ENCODE data around the gene SKIC8.

The SKIC8 gene

DNA sequence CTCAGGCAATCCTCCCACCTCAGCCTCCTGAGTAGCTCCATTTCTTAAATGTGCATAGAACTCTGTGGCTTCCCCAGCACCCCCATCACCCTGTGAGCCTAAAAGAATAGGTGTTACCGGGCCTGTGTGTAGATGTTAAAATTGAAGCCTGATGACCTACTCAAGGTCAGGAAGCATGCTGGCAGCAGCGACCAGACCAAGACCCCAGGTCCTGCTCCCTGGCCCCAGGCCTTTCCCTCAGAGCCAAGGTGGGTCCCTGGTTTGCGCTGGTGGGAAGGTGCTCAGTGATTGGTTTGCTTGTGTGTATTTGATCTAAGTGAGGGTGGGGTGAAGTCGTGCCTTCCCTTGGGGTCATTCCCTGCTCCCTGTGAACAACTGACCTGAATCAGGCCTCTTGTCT is 22.4 kb upstream of the SKIC8 start:
- DNase-seq: no peak

DNA sequence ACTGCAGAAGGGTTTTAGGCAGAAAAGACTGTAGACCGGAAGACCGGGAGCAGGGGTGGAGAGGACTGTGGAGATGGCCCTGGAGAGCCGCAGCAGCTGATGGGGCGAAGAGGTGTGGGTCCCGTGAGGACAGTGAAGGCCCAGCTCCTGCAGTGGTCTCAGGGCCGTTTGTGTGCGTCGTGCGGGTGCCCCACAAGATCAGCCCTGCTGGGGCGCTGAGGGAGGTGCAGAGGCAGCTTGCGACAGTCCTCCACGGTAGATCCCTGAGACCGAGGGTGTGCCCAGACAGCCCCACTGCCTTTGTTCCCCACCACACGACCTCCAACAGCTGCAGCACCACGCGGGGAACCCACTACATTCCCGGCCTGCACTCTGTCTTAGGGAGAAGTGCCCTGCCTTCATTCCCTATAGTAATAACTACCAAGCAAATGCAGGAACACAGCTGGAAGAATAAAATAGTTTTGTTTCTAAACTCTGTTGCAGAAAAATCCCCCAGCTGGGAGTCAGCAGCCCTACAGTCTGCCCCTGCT is 21.7 kb upstream of the SKIC8 start:
- no peak for DNase-seq

DNA sequence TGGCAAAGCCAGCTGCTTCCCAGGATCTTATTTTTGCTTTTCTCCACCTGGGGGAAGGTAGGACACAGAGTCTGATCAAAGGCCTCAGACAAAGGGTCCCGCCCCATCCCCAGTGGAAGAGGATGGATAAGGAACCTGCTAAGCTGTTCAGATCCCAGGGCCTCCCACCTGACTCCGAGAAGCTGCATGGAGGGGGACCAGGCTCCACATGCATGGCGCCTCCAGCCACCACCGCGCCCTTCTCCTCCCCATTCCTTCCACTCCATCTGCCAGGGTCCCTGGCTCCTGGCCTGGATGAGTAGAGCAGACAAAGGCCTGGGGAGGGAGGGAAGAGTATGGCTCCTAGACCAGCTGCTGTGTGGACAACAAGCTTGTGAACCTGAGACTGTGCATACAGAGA is 20.8 kb upstream of the SKIC8 start:
- no peak for DNase-seq

- DNase-seq: no peak
These were observed 20.2 kb upstream of the SKIC8 start for GRCh38 chr15:78319588-78319987.

DNA sequence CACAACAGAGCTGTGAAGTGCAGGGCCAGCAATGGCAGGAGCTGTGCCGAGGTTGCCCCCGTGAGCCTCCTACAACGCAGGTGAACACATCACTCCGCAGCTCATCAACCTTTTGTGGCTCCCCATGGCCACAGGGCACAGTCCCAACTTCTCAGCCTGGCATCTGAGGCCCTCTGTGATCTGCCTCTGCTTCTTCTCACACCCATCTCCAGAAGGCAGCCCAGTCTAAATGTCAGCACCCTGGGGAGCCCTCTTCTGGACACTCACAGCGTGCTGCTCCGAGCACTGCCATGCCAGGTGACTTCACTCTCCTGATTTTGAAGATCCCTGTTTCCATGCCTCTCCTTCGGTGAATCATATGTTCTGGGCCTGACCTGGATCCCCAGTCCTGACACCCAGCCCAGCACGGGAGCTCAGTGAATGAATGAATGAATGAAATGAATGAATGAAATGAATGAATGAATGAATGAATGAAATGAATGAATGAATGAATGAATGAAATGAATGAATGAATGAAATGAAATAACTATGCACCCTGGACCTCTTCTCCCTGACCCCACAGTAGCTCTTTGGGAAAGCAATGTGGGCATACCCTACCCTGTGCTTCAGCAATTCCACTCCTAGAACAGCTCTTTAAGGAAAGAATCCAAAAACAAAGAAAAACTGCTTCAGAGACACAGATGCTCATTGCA is 17.9 kb upstream of the SKIC8 start:
- no peak for DNase-seq

GRCh38 chr15:78316283-78317083 is 17.1 kb upstream of the SKIC8 start:
- DNase-seq: no peak

- no peak for DNase-seq
These were observed 16.4 kb upstream of the SKIC8 start for GRCh38 chr15:78315686-78316282.

- no peak for DNase-seq
These were observed 14.8 kb upstream of the SKIC8 start for GRCh38 chr15:78314181-78314581.

DNA sequence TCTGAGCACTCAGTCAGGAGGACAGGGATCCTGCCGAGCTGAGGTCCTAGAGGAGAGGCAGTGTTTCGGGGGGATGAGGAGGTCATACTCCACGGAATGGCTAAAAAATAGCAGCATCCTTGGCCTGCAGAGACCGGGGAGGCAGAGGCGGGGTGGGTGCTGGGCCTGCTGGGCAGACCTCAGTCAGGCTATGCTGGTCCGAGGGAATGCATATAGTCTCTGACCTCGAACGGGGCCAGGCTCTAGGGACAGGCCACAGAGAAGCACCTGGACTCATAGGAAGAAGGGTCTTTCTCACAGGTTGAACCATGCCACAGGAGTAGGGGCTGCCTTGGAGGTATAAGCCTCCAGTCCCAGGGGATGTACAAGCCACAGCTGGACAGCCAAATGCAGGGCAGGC is 14.0 kb upstream of the SKIC8 start:
- no peak for DNase-seq

- DNase-seq: no peak
These were observed 13.5 kb upstream of the SKIC8 start for GRCh38 chr15:78312957-78313356.

GRCh38 chr15:78312536-78312935 is 13.1 kb upstream of the SKIC8 start:
- DNase-seq: no peak

- DNase-seq: no peak
These were observed 11.9 kb upstream of the SKIC8 start for GRCh38 chr15:78311292-78311691.

DNA sequence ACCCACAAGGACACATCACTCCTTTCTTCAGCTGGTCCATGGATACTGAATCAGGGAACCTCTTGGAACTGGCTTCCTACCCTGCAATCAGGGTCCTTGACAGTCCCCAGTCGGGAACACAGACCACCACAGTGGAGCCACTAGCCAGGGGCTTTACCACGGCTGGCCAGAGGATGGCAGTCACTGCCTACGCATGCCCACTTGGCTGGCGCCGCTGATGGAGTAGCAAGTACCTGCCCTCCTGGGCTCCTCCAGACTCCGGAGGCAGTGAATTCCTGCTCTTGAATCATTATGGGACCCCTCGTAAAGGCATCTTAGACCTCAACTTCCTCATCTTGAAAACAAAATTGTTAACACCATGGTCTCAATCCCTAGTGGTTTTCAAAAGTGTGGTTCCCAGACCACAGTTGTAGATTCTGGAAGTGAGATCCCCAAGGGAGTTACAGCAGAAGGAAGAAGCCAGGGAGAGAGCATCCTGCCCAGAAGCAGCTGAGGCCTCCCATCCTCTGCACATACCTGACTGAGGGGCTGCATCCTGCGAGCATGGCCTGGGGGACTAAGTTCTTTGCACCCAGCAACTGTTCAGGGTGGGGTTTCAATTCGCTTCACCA is 9.1 kb upstream of the SKIC8 start:
- DNase-seq: peak; percentile 51

GRCh38 chr15:78307976-78308375 is 8.6 kb upstream of the SKIC8 start:
- no peak for DNase-seq

DNA sequence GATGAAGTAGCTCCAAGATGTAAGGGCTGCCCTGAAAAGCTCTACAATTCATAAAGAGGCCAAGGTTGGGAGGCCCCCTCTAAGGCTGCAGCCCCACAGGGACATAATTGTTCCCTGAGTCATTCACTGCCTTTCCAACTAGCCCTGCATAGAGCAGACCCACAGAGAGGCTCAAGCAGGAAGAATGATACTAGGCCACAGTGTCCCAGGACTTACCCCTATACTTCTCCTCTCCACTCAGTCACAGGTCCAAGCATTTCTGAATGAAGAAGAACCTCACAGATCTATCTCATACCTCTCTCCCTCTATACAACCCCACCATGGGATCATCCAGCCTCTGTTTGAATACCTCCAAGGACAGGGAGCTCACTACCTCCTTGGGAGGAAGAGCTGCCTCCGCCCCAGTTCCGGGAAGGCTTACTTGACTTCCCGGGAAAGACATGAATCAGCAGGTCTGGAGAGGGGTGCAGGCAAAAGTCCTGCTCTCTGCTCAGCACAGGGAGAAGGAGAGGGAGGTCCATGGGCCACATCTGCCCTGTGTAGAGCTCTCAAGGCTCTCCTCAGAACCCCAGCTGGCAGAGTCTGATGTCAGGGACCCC is 6.9 kb upstream of the SKIC8 start:
- DNase-seq: no peak

- DNase-seq: no peak
These were observed 5.0 kb upstream of the SKIC8 start for GRCh38 chr15:78304216-78305066.

- no peak for DNase-seq
These were observed 3.3 kb upstream of the SKIC8 start for GRCh38 chr15:78302579-78303312.

DNA sequence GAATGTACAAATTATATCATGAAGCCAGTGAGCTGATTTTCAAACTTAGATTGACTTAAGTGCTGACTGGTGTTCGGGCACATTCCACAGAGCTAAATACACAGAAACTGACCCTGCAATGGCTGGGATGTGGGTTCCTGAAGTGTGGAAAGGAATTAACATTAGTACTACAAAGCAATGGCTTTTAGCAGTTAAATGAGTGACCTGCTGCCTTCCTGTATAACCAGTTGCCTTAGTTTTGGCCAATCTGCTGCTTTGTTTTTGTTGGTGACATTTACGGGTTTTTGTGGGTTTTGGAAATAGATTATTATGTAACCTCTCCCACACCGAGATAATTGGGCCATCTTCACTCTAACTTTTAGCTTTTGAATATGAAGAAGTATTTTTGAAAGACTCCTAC is 2.4 kb upstream of the SKIC8 start:
- DNase-seq: no peak

GRCh38 chr15:78301326-78301725 is 1.9 kb upstream of the SKIC8 start:
- no peak for DNase-seq

DNA sequence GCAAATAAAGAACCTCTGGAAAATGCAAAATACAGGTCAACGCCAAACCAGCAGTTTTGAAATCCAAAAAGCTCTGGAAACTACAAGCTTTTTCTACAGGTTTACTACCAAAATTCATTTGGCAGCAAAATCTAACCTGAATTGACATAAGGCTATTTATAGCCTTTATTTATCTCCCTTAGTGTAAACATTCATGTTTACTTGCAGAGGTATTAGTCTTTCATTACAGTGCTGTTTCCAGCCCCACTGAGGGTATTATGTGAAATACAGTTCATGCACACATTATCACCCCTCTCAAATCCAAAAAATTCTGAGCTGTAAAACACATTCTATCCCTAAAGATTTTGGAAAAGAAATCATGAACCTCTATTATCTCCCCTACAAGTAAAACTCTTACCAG is 7.2 kb downstream of the SKIC8 start:
- no peak for DNase-seq

DNA sequence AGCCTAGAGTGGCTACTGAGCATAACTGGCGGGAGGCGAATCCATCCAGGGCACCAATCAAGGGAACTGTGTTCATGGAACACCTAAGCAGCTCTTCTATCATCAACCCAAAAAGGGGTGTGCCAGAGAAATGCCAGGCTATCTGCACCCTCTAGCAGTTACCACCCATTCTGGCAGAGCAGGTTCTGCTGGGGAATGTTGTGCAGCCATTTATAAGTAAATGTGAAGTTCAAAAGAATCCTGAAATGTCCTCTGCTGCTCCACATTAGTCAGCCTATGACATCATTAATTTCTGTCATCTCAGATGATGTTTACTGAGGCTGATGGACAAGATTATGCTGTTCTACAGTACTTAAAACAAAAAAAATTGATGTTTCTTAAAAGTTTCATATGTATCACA is 7.7 kb downstream of the SKIC8 start:
- no peak for DNase-seq

All from activated T-cell treated with anti-CD3 and anti-CD28 coated beads, Interleukin-2, amount 50 U/mL, for 1 hour (primary cell).